HepG2 (cell line): ENCODE results near the gene CSNK2B. TPM values are rescaled to one million over a fixed set of nuclear protein-coding genes. Genes with fewer than 3 reads are reported as not detected.

Experiments
- DDIT3 ChIP-seq: sonication (generic); formaldehyde crosslinking; IDR thresholded peaks from 2 replicates; pipeline ENCODE4 v1.4.0; 2020; ENCODE audit warnings: mild to moderate bottlenecking, missing genetic modification reagents
- DNMT1 ChIP-seq: sonication (generic); formaldehyde crosslinking; IDR thresholded peaks from 2 replicates; pipeline ENCODE4 v1.5.1; 2020; ENCODE audit warnings: mild to moderate bottlenecking, missing genetic modification reagents
- DR1 ChIP-seq: sonication (generic); formaldehyde crosslinking; IDR thresholded peaks from 2 replicates; pipeline ENCODE4 v1.8.0; 2021; ENCODE audit warnings: mild to moderate bottlenecking, missing genetic modification reagents, inconsistent platforms
- GZF1 ChIP-seq: sonication (generic); formaldehyde crosslinking; IDR thresholded peaks from 2 replicates; pipeline ENCODE4 v1.5.1; 2020; ENCODE audit warnings: mild to moderate bottlenecking, missing genetic modification reagents
- JUN ChIP-seq: sonication (generic); formaldehyde crosslinking; IDR thresholded peaks from 2 replicates; pipeline ENCODE4 v1.4.0; 2020; ENCODE audit warnings: mild to moderate bottlenecking, missing genetic modification reagents
- NFKB2 ChIP-seq: sonication (generic); formaldehyde crosslinking; IDR thresholded peaks from 2 replicates; pipeline ENCODE4 v1.4.0; 2020; ENCODE audit warnings: missing genetic modification reagents, borderline replicate concordance
- POLR2A ChIP-seq, 2 experiments: IDR thresholded peaks; 2 replicates each; pipeline ENCODE4 v1.6.1; 2011; ENCODE audit warnings: low read depth in 2 of 2, low read length in 2 of 2, mild to moderate bottlenecking in 1 of 2, moderate library complexity in 1 of 2; ENCODE audit not compliant: insufficient read depth in 1 of 2
- RAD21 ChIP-seq: fragments of 450-650 bp; formaldehyde crosslinking; IDR thresholded peaks from 2 replicates; pipeline ENCODE4 v1.5.0; 2020; ENCODE audit warnings: mild to moderate bottlenecking
- U2AF2 ChIP-seq: fragments of 200-400 bp; formaldehyde crosslinking; IDR thresholded peaks from 2 replicates; pipeline ENCODE4 v1.6.1; 2017; ENCODE audit warnings: low read depth, mild to moderate bottlenecking, low read length
- ZBTB7B ChIP-seq: sonication (generic); formaldehyde crosslinking; IDR thresholded peaks from 2 replicates; pipeline ENCODE4 v1.4.0; 2020; ENCODE audit warnings: missing genetic modification reagents
- ZHX2 ChIP-seq, 2 experiments: sonication (generic) in 1 of 2; formaldehyde crosslinking in 1 of 2; IDR thresholded peaks; 2 replicates each; pipeline versions ENCODE4 v1.6.1 to v1.9.0; 2014 to 2022; ENCODE audit warnings: antibody characterized with exemption in 1 of 2, borderline replicate concordance in 1 of 2, inconsistent platforms in 1 of 2, low read depth in 1 of 2, missing genetic modification reagents in 1 of 2
- ZNF281 ChIP-seq: sonication (generic); formaldehyde crosslinking; IDR thresholded peaks from 2 replicates; pipeline ENCODE4 v1.4.0; 2020; ENCODE audit warnings: missing genetic modification reagents, borderline replicate concordance
- ZNF30 ChIP-seq: sonication (generic); formaldehyde crosslinking; IDR thresholded peaks from 2 replicates; pipeline ENCODE4 v1.5.0; 2020; ENCODE audit warnings: mild to moderate bottlenecking, missing genetic modification reagents
- ZNF580 ChIP-seq: IDR thresholded peaks from 2 replicates; pipeline ENCODE4 v1.6.1; 2016; ENCODE audit warnings: low read depth, borderline replicate concordance
- ZNF687 ChIP-seq: sonication (generic); formaldehyde crosslinking; IDR thresholded peaks from 2 replicates; pipeline ENCODE4 v1.5.1; 2020; ENCODE audit warnings: mild to moderate bottlenecking, missing genetic modification reagents, moderate library complexity
- polyA plus RNA-seq, 8 experiments: library from polyadenylated mRNA; depleted of rRNA in 3 of 8; stranded (reverse) in 7 of 8; unstranded in 1 of 8; fragments of >200 nt; fragmentation: Illumina TruSeq in 4 of 8; extraction: Trizol in 4 of 8; gene quantifications; 2 replicates each; pipeline versions ENCODE4 v1.2.1 to v1.2.3, GENCODE V29; 2011 to 2016; ENCODE audit warnings: low read depth in 4 of 8, missing spikeins in 1 of 8, mixed read lengths in 1 of 8; ENCODE audit not compliant: insufficient read depth in 1 of 8
- total RNA-seq, 5 experiments: library from RNA; depleted of rRNA; stranded (reverse); fragments of >200 nt; fragmentation: Illumina TruSeq; extraction: Trizol; gene quantifications; 2 replicates each; pipeline ENCODE4 v1.2.3, GENCODE V29; 2016; ENCODE audit warnings: low read depth in 1 of 5

CSNK2B gene
- total and polyA plus RNA-seq, 2 of the 13 experiments (the other 11 are each of a cell fraction or from before 2014, with no cell fraction given): 111 to 296 TPM

GRCh38 chr6:31664790-31665500 lies 935 bp upstream of the CSNK2B start, which contains the start of gene GPANK1 (continued):
- peak; percentile 82 for TF ChIP-seq ZNF687 (CRISPR knock-in tag)
- TF ChIP-seq U2AF2: no peak
- no peak for TF ChIP-seq RAD21 (CRISPR knock-in tag)
- TF ChIP-seq DDIT3 (CRISPR knock-in tag): no peak
- TF ChIP-seq ZHX2 (IDR thresholded peaks at IDR 0.05; ENCODE audit: low read depth): 0 out of 2 replicates have a peak, but pooled peaks have one; percentile 40
- peak; percentile 20; the same call in 1 of the 2 replicates for TF ChIP-seq ZHX2 (CRISPR knock-in tag; IDR thresholded peaks at IDR 0.05; ENCODE audit: borderline replicate concordance)
- 0 out of 2 replicates have a peak, but pooled peaks have one; percentile 47 for TF ChIP-seq ZNF30 (CRISPR knock-in tag)
- peak; percentile 50; the same call in 1 of the 2 replicates for TF ChIP-seq DNMT1 (CRISPR knock-in tag)
- TF ChIP-seq NFKB2: peak; percentile 18; the same call in 1 of the 2 replicates
- no peak for TF ChIP-seq ZBTB7B (CRISPR knock-in tag)
- TF ChIP-seq POLR2A (IDR thresholded peaks at IDR 0.05; ENCODE audit: insufficient read depth in 1 of 2, low read depth in 2 of 2, low read length in 2 of 2): no peak; a peak in 1 of 4 replicates
- no peak for TF ChIP-seq GZF1 (CRISPR knock-in tag)
- no peak; the same call in 1 of the 2 replicates for TF ChIP-seq DR1 (CRISPR knock-in tag)
- TF ChIP-seq JUN (CRISPR knock-in tag): no peak
- peak; percentile 33; the same call in 1 of the 2 replicates for TF ChIP-seq ZNF281 (CRISPR knock-in tag)
- 0 out of 2 replicates have a peak, but pooled peaks have one; percentile 63 for TF ChIP-seq ZNF580
